Stimulated activated CD4-positive, alpha-beta T cell treated with anti-CD3 and anti-CD28 coated beads, Interleukin-1b, Interleukin-23, amount 100 ng/mL, for 48 hours (primary cell): Measurements from ENCODE around the gene CCDC9.
A peak's percentile ranks its signal among the peaks of the same experiment; 100 is the strongest.

Experiments
- DNase-seq: peaks from one replicate; pipeline ENCODE4 v3.0.0-alpha.2; 2020

The CCDC9 gene

DNA sequence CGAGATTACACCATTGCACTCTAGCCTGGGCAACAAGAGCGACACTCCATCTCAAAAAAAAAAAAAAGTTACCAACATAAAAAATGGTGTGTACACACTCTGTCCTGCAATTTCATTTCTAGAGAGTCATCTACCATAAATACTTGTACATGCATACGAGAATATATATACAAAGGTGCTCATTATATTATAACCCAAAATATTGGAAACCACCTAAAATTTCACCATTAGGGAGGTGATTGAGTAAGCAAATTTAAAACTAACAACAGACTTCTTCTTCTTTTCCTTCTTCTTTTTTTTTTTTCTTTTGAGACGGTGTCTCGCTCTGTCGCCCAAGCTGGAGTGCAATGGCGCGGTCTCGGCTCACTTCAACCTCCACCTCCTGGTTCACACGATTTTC lies 45.9 kb downstream of the CCDC9 start:
- DNase-seq = no peak

DNA sequence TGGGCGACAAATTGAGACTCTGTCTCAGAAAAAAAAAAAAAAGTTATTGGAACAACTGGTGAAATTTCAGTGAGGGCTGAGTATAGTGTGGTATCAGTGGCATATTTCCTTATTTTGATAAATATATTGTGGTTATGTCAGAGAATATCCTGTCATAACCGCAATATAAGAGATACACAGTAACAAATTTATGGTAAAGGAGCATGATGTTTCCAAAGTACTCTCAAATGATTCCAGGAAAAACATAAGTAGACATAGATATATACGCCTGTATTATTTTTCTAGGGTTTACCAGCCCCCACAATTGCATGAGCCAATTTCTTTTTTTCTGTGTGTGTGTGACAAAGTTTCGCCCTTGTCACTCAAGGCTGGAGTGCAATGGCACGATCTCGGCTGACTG lies 47.6 kb downstream of the CCDC9 start:
- DNase-seq = no peak

DNA sequence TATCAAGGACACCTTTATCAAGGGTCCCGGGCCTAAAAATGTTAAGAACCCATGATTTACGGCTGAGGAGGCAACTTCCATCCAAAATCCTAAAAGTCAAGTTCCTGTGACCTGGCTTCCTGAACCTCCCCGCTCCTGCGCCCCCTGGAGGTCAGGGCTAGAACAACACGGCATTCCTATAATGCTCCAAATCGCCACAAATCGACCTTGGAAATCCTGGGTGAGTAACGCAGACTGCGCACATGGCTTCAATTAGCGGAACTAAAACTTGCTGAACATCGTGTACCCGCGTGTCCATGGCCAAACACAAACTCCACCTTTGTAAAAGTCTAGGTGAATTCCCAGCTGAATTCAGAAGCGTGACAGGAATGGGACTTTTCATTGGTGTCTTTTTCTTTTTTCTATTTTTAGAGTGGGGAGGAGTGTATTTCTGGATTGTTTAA lies 49.0 kb downstream of the CCDC9 start:
- peak; percentile 39 for DNase-seq

DNA sequence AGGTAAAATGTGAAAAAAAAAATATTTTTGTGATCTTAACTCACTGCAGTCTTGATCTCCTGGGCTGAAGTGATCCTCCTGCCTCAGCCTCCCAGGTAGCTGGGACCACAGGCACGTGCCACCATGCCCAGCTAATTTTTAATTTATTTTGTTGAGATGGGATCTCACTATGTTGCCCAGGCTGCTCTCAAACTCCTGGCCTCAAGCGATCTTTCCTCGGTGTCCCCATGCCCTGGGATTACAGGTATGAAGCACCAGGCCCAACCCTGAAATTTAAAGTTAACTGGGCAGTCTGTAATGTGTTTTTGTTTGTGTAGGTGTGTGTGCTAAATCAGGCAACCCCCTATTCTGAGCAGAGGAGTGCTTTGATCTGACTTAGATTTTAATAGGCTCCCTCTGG lies 50.0 kb downstream of the CCDC9 start:
- DNase-seq = no peak

DNA sequence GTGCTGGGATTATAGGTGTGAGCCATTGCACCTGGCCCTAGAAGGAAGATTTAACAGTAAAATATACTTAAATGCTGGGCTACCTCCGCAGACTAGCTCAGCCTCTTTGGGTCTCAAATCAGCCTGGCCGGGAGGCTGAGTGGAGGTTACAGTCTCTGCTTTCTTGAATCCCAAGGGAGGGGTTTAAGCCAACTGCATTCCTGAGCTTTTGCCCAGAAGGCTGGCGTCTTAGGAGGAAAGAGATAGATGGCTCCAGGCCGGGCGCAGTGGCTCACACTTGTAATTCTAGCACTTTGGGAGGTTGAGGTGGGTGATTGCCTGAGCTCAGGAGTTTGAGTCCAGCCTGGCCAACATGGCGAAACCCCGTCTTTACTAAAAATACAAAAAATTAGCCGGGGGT lies 52.7 kb downstream of the CCDC9 start:
- no peak for DNase-seq

DNA sequence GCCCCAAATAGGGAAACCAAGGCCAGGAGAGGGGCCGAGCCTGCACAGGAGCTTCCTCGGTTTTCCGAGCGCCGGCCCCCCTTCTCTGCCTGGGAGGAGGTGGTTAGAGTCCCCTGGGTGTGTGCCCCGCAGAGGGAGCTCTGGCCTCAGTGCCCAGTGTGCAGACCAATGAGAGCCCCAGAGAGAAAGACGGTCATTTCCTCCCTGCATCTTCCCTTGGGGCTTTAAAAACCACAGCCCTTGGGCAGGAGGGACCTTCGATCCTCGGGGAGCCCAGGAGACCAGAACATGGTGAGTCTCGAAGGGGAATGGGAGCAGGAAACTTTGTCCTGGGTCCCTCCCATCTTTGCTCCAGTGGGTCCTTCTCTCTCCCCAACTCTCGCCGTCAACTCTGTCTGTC lies 53.3 kb downstream of the CCDC9 start, which contains the start of gene C5AR1:
Gene C5AR1, plus strand, starts transcription at position 254 of the 400 bp plus-strand sequence. Its CDS starts 35 bp downstream, at position 289.
- DNase-seq = no peak

DNA sequence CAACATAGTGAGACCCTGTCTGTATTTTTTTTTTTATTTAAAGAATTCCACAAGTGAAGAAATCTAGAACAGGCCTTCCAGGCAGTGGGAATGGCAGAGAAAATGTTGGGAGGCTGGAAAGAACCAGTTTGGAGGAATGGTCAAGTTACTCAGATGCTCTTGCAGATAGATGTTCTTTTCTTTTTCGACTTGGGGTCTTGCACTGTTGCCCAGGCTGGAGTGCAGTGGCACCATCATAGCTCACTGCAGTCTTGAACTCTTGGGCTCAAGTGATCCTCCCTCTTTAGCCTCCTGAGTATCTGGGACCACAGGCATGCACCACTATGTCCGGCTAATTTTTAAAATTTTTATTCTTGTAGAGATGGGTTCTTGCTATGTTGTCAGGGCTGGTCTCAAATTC lies 54.0 kb downstream of the CCDC9 start:
- no peak for DNase-seq

DNA sequence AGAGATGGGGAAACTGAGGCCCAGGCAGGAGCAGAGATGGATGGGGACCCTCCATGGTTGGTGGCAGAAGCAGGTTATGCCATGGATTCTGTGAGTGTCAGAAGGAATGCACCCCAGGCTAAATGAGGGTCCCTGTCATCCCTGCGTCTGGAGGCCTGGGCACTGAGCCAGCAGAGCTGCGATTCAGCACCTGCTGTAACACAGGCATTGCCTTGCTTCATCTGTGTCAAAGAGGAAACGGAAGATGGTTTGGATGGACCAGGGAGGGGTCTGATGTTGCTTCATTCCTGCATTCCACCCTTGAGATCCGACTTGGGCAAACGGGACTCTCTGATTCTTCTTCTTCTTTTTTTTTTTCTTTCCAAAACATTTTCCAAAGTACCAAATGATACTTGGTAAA lies 54.5 kb downstream of the CCDC9 start:
- DNase-seq = no peak

DNA sequence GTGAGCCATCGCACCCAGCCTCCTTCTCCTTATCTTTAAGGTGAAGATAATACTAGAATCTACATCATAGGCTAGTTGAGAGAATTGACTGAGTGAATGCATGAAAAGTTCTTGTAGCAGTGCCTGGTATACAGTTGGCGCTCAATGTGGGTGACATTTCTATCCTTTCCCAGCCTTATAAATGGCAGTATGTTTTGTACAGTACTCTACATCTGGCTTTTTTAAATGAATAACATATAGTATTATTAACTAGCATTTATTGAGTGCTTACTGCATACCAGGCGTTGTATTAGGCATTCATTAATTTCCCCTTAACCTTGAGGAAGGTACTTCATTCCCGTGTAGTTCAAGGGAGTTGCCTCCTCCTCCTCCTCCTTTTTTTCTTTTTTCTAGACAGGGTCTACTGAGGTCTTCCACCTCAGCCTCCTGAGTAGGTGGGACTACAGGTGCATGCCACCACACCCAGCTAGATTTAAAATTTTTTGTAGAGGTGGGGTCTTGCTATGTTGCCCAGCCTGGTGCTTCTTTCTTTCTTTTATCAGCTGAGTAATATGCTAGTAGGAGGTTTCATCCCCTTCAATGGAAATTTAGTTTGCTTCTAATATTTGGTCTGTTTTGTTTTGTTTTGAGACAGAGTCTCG lies 56.2 kb downstream of the CCDC9 start:
- no peak for DNase-seq

DNA sequence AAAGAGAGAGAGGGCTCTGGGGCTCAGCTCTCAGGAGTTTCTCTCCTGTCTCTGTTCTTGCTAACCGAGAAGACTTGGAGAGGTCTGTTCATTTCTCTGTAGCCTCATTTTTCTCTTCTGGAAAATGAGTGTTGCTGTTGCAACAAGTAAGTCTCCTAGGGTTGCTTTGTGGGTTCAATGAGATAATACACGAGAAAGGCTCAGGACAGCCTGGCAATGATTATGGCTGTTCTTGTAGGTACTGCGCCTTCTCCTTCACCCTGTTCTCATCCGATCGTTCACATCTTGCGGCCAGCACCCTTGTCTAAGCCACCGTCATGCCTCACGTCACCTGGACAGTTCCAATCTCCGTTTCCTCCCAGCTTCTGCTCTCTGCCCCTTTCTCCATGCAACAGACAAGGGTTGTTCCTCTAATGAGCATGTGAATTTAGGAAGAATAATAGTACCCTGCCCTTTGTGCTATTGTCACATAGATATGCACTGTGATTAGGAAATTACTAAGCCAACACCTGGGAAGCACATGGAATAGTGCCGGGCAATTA lies 57.5 kb downstream of the CCDC9 start:
- no peak for DNase-seq

DNA sequence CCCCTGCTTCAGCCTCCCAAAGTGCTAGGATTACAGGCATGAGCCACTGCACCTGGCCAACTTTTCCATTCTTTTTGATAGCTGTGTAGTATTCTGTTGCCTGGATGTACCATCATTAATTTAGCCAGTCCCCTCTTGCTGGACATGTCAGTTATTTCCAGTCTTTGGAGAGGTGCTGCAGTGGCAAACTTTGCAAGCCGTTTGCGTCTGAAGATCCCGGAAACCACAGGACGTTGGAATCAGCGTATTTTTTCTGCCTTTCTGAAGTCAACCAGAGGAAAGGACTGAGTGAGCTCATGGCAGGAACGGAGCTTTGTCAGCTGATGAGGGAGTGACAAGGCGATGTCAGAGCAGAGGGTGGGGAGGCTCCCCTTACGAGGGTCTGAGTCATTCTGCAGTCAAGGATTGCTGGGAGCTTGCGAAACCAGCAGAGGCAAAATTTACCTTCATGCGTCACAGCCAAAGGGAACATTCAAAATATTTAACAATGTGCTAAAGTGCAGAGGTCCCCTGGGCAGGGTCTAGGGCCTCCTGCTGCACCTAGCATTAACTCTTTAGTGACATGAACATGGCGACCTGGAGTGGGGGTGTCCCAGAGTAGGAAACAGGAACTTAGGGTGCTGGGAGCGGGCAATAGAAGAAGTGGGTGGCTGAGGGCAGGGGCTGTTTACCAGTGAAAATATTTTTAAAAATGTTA lies 58.9 kb downstream of the CCDC9 start:
- peak; percentile 61 for DNase-seq

DNA sequence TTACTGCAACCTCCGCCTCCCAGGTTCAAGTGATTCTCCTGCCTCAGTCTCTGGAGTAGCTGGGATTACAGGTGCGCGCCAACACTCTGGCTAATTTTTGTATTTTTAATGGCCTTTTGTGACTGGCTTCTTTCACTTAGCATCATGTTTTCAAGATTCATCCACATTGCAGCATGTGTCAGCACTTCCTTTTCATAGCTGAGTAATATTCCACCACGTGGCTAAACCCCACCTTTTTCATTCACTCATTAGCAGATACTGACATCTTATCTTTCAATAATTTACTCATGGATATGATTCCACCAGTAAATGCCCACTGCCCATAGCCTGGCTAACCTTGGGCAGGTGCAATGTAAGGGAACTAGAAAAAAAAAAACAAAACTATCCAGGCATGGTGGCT lies 60.2 kb downstream of the CCDC9 start:
- DNase-seq = no peak

DNA sequence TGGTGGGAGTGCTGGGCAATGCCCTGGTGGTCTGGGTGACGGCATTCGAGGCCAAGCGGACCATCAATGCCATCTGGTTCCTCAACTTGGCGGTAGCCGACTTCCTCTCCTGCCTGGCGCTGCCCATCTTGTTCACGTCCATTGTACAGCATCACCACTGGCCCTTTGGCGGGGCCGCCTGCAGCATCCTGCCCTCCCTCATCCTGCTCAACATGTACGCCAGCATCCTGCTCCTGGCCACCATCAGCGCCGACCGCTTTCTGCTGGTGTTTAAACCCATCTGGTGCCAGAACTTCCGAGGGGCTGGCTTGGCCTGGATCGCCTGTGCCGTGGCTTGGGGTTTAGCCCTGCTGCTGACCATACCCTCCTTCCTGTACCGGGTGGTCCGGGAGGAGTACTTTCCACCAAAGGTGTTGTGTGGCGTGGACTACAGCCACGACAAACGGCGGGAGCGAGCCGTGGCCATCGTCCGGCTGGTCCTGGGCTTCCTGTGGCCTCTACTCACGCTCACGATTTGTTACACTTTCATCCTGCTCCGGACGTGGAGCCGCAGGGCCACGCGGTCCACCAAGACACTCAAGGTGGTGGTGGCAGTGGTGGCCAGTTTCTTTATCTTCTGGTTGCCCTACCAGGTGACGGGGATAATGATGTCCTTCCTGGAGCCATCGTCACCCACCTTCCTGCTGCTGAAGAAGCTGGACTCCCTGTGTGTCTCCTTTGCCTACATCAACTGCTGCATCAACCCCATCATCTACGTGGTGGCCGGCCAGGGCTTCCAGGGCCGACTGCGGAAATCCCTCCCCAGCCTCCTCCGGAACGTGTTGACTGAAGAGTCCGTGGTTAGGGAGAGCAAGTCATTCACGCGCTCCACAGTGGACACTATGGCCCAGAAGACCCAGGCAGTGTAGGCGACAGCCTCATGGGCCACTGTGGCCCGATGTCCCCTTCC lies 63.9 kb downstream of the CCDC9 start:
- no peak for DNase-seq
